ENCODE results near the gene RIC8B. TPM values are rescaled to one million over a fixed set of nuclear protein-coding genes. Genes with fewer than 3 reads are reported as not detected.

RIC8B gene
- total RNA-seq, 1 experiment from 2014 or later: 7.8 TPM

DNA sequence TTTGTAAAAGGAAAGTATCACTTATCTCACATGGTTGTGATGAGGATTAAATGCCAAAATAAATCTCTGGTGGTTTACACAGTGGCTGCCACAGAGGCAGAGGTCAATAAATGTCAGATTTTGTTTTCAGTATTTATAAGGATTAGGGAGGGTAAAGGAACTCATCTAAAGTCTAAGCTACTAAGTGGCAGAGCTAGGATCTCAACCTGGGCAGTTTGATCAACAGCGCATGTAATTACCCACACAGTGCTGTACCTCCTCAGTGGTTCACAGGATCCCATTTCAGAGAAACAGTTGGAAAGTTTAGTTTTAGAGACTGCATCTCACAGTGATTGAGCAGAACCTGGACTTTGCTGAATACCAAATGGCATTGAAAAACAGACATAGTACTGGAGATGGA, 44.9 kb upstream of the RIC8B start:
- no TSS peak for BruUV-seq (replicated peaks)
- Histone ChIP-seq H3K4me1 (no peaks in the 10 kb centered on the region), H3K4me3 (ENCODE audit: low read depth, low read length) (no peak overlapping the region), H3K9me3 (no peaks in the 10 kb centered on the region), H3K27me3 (replicated peaks; ENCODE audit: control insufficient read depth, insufficient read depth, low read length) (no peaks in the 10 kb centered on the region), H3K36me3 (ENCODE audit: control insufficient read depth, insufficient read depth, low read length) (no peaks in the 10 kb centered on the region)
- H3K36me3 Mint-ChIP-seq (ENCODE audit: insufficient read depth, unreplicated experiment): no peaks in the 10 kb centered on the region
- no peaks in the 10 kb centered on the region for H3K9me3 Mint-ChIP-seq (ENCODE audit: unreplicated experiment)
- intact Hi-C loops (cut with micrococcal nuclease; ENCODE audit: unreplicated experiment): no loop called here
- no peak overlapping the region for H3K4me3 Mint-ChIP-seq (ENCODE audit: unreplicated experiment)
- POLR2A ChIA-PET: no interaction called here
- no peak overlapping the region for H3K27ac Mint-ChIP-seq (ENCODE audit: unreplicated experiment)
- H3K27me3 Mint-ChIP-seq (ENCODE audit: insufficient read depth, unreplicated experiment): no peaks in the 10 kb centered on the region
- TF ChIP-seq, protein P1, sequence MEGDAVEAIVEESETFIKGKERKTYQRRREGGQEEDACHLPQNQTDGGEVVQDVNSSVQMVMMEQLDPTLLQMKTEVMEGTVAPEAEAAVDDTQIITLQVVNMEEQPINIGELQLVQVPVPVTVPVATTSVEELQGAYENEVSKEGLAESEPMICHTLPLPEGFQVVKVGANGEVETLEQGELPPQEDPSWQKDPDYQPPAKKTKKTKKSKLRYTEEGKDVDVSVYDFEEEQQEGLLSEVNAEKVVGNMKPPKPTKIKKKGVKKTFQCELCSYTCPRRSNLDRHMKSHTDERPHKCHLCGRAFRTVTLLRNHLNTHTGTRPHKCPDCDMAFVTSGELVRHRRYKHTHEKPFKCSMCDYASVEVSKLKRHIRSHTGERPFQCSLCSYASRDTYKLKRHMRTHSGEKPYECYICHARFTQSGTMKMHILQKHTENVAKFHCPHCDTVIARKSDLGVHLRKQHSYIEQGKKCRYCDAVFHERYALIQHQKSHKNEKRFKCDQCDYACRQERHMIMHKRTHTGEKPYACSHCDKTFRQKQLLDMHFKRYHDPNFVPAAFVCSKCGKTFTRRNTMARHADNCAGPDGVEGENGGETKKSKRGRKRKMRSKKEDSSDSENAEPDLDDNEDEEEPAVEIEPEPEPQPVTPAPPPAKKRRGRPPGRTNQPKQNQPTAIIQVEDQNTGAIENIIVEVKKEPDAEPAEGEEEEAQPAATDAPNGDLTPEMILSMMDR (IDR thresholded peaks at IDR 0.05; ENCODE audit: insufficient read depth in 1 of 2, low read depth in 1 of 2, low read length in 1 of 2, severe bottlenecking in 1 of 2, unreplicated experiment in 1 of 2): no peak
- no peak for DNase-seq
- CTCF ChIA-PET: no interaction called here
- no peaks in the 10 kb centered on the region for H3K4me1 Mint-ChIP-seq (ENCODE audit: low read depth, unreplicated experiment)

DNA sequence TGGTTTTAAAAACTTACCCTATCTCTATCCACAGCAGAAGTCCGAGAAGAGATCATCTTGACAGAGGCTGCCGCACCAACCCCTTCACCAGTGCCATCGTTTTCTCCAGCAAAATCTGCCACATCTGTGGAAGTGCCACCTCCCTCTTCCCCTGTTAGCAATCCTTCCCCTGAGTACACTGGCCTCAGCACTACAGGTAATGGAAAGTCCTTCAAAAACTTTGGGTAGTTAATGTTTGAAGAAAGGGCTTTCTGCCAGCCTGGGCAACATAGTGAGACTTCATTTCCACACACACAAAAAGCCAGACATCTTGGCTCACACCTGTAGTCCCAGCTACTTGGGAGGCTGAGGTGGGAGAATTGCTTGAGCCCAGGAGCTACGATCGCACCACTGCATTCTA, 41.6 kb upstream of the RIC8B start:
- peaks cover 7% of the 10 kb centered on the region for H3K27me3 Mint-ChIP-seq (ENCODE audit: insufficient read depth, unreplicated experiment)
- no peak overlapping the region for H3K27ac Mint-ChIP-seq (ENCODE audit: unreplicated experiment)
- TF ChIP-seq, protein P1 (IDR thresholded peaks at IDR 0.05; ENCODE audit: insufficient read depth in 1 of 2, low read depth in 1 of 2, low read length in 1 of 2, severe bottlenecking in 1 of 2, unreplicated experiment in 1 of 2): no peak
- Histone ChIP-seq H3K4me3 (ENCODE audit: low read depth, low read length) (no peak overlapping the region), H3K27me3 (replicated peaks; ENCODE audit: control insufficient read depth, insufficient read depth, low read length) (0 out of 2 replicates have a peak, but pooled peaks cover 1% of the 10 kb centered on the region), H3K9me3 (no peaks in the 10 kb centered on the region), H3K4me1 (no peaks in the 10 kb centered on the region), H3K36me3 (ENCODE audit: control insufficient read depth, insufficient read depth, low read length) (no peaks in the 10 kb centered on the region)
- BruUV-seq (replicated peaks): no TSS peak
- no peaks in the 10 kb centered on the region for H3K4me1 Mint-ChIP-seq (ENCODE audit: low read depth, unreplicated experiment)
- H3K4me3 Mint-ChIP-seq (ENCODE audit: unreplicated experiment): no peak overlapping the region
- H3K9me3 Mint-ChIP-seq (ENCODE audit: unreplicated experiment): no peaks in the 10 kb centered on the region
- ChIA-PET CTCF (no interaction called here), POLR2A (no interaction called here)
- intact Hi-C loops (cut with micrococcal nuclease; ENCODE audit: unreplicated experiment): no loop called here
- H3K36me3 Mint-ChIP-seq (ENCODE audit: insufficient read depth, unreplicated experiment): no peaks in the 10 kb centered on the region
- DNase-seq: no peak

DNA sequence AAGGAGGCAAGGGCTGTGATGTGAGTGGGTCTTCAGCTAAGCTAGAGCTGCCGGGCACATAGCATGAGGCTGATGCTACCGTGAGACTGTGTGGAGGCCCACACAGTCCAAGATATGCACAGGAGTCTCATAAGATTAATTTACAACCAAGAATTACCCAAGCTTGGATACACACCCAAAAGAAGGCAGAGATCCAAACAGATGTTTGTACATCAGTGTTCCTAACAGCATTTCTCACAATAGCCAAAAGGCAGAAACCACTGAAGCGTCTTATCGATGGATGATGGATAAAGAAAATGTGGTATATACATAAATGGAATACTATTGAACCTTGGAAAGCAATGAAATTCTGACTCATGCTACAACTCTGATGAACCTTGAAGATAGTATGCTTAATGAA, 40.8 kb upstream of the RIC8B start:
- Mint-ChIP-seq H3K27me3 (ENCODE audit: insufficient read depth, unreplicated experiment) (peaks cover 7% of the 10 kb centered on the region), H3K4me1 (ENCODE audit: low read depth, unreplicated experiment) (no peaks in the 10 kb centered on the region), H3K4me3 (ENCODE audit: unreplicated experiment) (no peak overlapping the region), H3K36me3 (ENCODE audit: insufficient read depth, unreplicated experiment) (no peaks in the 10 kb centered on the region), H3K9me3 (ENCODE audit: unreplicated experiment) (no peaks in the 10 kb centered on the region), H3K27ac (ENCODE audit: unreplicated experiment) (no peak overlapping the region)
- no TSS peak for BruUV-seq (replicated peaks)
- Histone ChIP-seq H3K27me3 (replicated peaks; ENCODE audit: control insufficient read depth, insufficient read depth, low read length) (0 out of 2 replicates have a peak, but pooled peaks cover 1% of the 10 kb centered on the region), H3K36me3 (ENCODE audit: control insufficient read depth, insufficient read depth, low read length) (no peaks in the 10 kb centered on the region), H3K4me3 (ENCODE audit: low read depth, low read length) (no peak overlapping the region), H3K4me1 (no peaks in the 10 kb centered on the region), H3K9me3 (no peaks in the 10 kb centered on the region)
- TF ChIP-seq, protein P1 (IDR thresholded peaks at IDR 0.05; ENCODE audit: insufficient read depth in 1 of 2, low read depth in 1 of 2, low read length in 1 of 2, severe bottlenecking in 1 of 2, unreplicated experiment in 1 of 2): no peak
- POLR2A ChIA-PET: no interaction called here
- intact Hi-C loops (cut with micrococcal nuclease; ENCODE audit: unreplicated experiment): no loop called here
- no peak for DNase-seq
- CTCF ChIA-PET: no interaction called here

All from Caco-2 (cell line).